IMR-90 (cell line): Measurements from ENCODE around the gene LYPD3.

Source experiments
- CEBPB ChIP-seq: IDR thresholded peaks from 2 replicates; pipeline ENCODE4 v1.6.1; 2012; ENCODE audit warnings: low read depth, low read length, improper control_type of control experiment
- CHD1 ChIP-seq: IDR thresholded peaks from 2 replicates; pipeline ENCODE4 v1.6.1; 2012; ENCODE audit warnings: low read depth, low read length, improper control_type of control experiment
- CTCF ChIP-seq: conservative IDR thresholded peaks from 2 replicates; pipeline ENCODE4 v1.5.1; 2012; ENCODE audit warnings: mild to moderate bottlenecking, low read depth, low read length, improper control_type of control experiment
- MAFK ChIP-seq: IDR thresholded peaks from 2 replicates; pipeline ENCODE4 v1.6.1; 2012; ENCODE audit warnings: low read depth, low read length, improper control_type of control experiment
- MAZ ChIP-seq: IDR thresholded peaks from 2 replicates; pipeline ENCODE4 v1.6.1; 2012; ENCODE audit warnings: low read depth, mild to moderate bottlenecking, low read length, improper control_type of control experiment, moderate library complexity, borderline replicate concordance
- MXI1 ChIP-seq: IDR thresholded peaks from 2 replicates; pipeline ENCODE4 v1.6.1; 2012; ENCODE audit warnings: low read depth, mild to moderate bottlenecking, low read length, moderate library complexity, borderline replicate concordance
- POLR2A ChIP-seq: IDR thresholded peaks from 2 replicates; pipeline ENCODE4 v1.6.1; 2012; ENCODE audit warnings: mild to moderate bottlenecking, low read depth, low read length
- RAD21 ChIP-seq: IDR thresholded peaks from 2 replicates; pipeline ENCODE4 v1.6.1; 2012; ENCODE audit warnings: low read length, improper control_type of control experiment
- RCOR1 ChIP-seq: IDR thresholded peaks from 2 replicates; pipeline ENCODE4 v1.6.1; 2012; ENCODE audit warnings: mild to moderate bottlenecking, low read length, improper control_type of control experiment; ENCODE audit not compliant: insufficient replicate concordance
- RFX5 ChIP-seq: IDR thresholded peaks from 2 replicates; pipeline ENCODE4 v1.8.0; 2012; ENCODE audit warnings: low read depth, mild to moderate bottlenecking, low read length, moderate library complexity
- SMC3 ChIP-seq: fragments of 150-350 bp; IDR thresholded peaks from 2 replicates; pipeline ENCODE4 v1.6.1; 2016; ENCODE audit warnings: low read depth, mild to moderate bottlenecking, antibody characterized with exemption, low read length, moderate library complexity

GRCh38 chr19:43490759-43491158 is 25.4 kb upstream of the LYPD3 start:
- TF ChIP-seq CTCF (no peak), CEBPB (no peak), RCOR1 (no peak), MAFK (no peak), RFX5 (no peak), RAD21 (no peak), POLR2A (no peak), MAZ (no peak), CHD1 (no peak), MXI1 (no peak), SMC3 (no peak)
